Measurements from ENCODE around the gene PKD1L1. TPM values are rescaled to one million over a fixed set of nuclear protein-coding genes. Genes with fewer than 3 reads are reported as not detected.
A peak's percentile ranks its signal among the peaks of the same experiment; 100 is the strongest.

PKD1L1 gene
- total RNA-seq, 2 experiments from 2014 or later = 0.17 to 0.34 TPM

GRCh38 chr7:47973739-47974138 lies 25.5 kb upstream of the PKD1L1 start:
- H3K27me3 Mint-ChIP-seq = no peaks in the 10 kb centered on the region
- POLR2A ChIA-PET = no interaction called here
- no peak overlapping the region for H3K4me3 Mint-ChIP-seq
- H3K36me3 Mint-ChIP-seq = peaks cover 40% of the 10 kb centered on the region
- ATAC-seq (ENCODE audit: low read depth) (no peak), DNase-seq (no peak)
- no peak overlapping the region for H3K27ac Mint-ChIP-seq
- no peaks in the 10 kb centered on the region for H3K9me3 Mint-ChIP-seq
- peaks cover 22% of the 10 kb centered on the region for H3K4me1 Mint-ChIP-seq

- H3K4me3 Mint-ChIP-seq = no peak overlapping the region
- H3K9me3 Mint-ChIP-seq = no peaks in the 10 kb centered on the region
- peaks cover 13% of the 10 kb centered on the region for H3K4me1 Mint-ChIP-seq
- DNase-seq (no peak), ATAC-seq (ENCODE audit: low read depth) (no peak)
- peaks cover 30% of the 10 kb centered on the region for H3K36me3 Mint-ChIP-seq
- H3K27ac Mint-ChIP-seq = no peak overlapping the region
- H3K27me3 Mint-ChIP-seq = no peaks in the 10 kb centered on the region
- POLR2A ChIA-PET = interaction anchor here (0.6 kb wide), 1 partner anchor 143 kb away, joined by 3 read pairs; no protein-coding TSS in a partner anchor
Observed at GRCh38 chr7:47970761-47971160, 22.5 kb upstream of the PKD1L1 start.

- H3K4me1 Mint-ChIP-seq = peaks cover 14% of the 10 kb centered on the region
- DNase-seq (peak; percentile 44), ATAC-seq (ENCODE audit: low read depth) (peak; percentile 56)
- POLR2A ChIA-PET = interaction anchor here (0.6 to 0.7 kb wide), 3 partner anchors 132 to 622 kb away, joined by 3 read pairs; no protein-coding TSS in a partner anchor
- no peak overlapping the region for H3K27ac Mint-ChIP-seq
- no peak overlapping the region for H3K4me3 Mint-ChIP-seq
- no peaks in the 10 kb centered on the region for H3K27me3 Mint-ChIP-seq
- H3K9me3 Mint-ChIP-seq = no peaks in the 10 kb centered on the region
- H3K36me3 Mint-ChIP-seq = peaks cover 31% of the 10 kb centered on the region
Observed at GRCh38 chr7:47968847-47969774, 20.8 kb upstream of the PKD1L1 start.

- POLR2A ChIA-PET = no interaction called here
- Mint-ChIP-seq H3K27ac (no peak overlapping the region), H3K36me3 (peaks cover 29% of the 10 kb centered on the region), H3K27me3 (no peaks in the 10 kb centered on the region), H3K9me3 (no peaks in the 10 kb centered on the region), H3K4me3 (no peak overlapping the region), H3K4me1 (peaks cover 14% of the 10 kb centered on the region)
- ATAC-seq (ENCODE audit: low read depth) (no peak), DNase-seq (no peak)
Observed at GRCh38 chr7:47967708-47968107, 19.4 kb upstream of the PKD1L1 start.

- H3K4me3 Mint-ChIP-seq = no peak overlapping the region
- DNase-seq (no peak), ATAC-seq (ENCODE audit: low read depth) (no peak)
- H3K4me1 Mint-ChIP-seq = peaks cover 14% of the 10 kb centered on the region
- H3K27ac Mint-ChIP-seq = no peak overlapping the region
- no peaks in the 10 kb centered on the region for H3K27me3 Mint-ChIP-seq
- POLR2A ChIA-PET = no interaction called here
- peaks cover 33% of the 10 kb centered on the region for H3K36me3 Mint-ChIP-seq
- H3K9me3 Mint-ChIP-seq = no peaks in the 10 kb centered on the region
Observed at GRCh38 chr7:47967123-47967522, 18.9 kb upstream of the PKD1L1 start.

- no peaks in the 10 kb centered on the region for H3K9me3 Mint-ChIP-seq
- H3K27ac Mint-ChIP-seq = no peak overlapping the region
- no peaks in the 10 kb centered on the region for H3K27me3 Mint-ChIP-seq
- POLR2A ChIA-PET = no interaction called here
- ATAC-seq (ENCODE audit: low read depth) = no peak
- H3K4me3 Mint-ChIP-seq = no peak overlapping the region
- peaks cover 11% of the 10 kb centered on the region for H3K4me1 Mint-ChIP-seq
- DNase-seq = no peak
- peaks cover 47% of the 10 kb centered on the region for H3K36me3 Mint-ChIP-seq
Observed at GRCh38 chr7:47965456-47965855, 17.2 kb upstream of the PKD1L1 start.

- H3K36me3 Mint-ChIP-seq = peaks cover 52% of the 10 kb centered on the region
- POLR2A ChIA-PET = no interaction called here
- peaks cover 3% of the 10 kb centered on the region for H3K4me1 Mint-ChIP-seq
- H3K4me3 Mint-ChIP-seq = no peak overlapping the region
- no peak overlapping the region for H3K27ac Mint-ChIP-seq
- ATAC-seq (ENCODE audit: low read depth) (no peak), DNase-seq (no peak)
- peaks cover 2% of the 10 kb centered on the region for H3K9me3 Mint-ChIP-seq
- no peaks in the 10 kb centered on the region for H3K27me3 Mint-ChIP-seq
Observed at GRCh38 chr7:47962262-47962661, 14.0 kb upstream of the PKD1L1 start.

- H3K4me1 Mint-ChIP-seq = peaks cover 3% of the 10 kb centered on the region
- no peak for DNase-seq
- POLR2A ChIA-PET = no interaction called here
Observed at GRCh38 chr7:47957156-47957555, 8.9 kb upstream of the PKD1L1 start.

GRCh38 chr7:47956220-47956619 lies 8.0 kb upstream of the PKD1L1 start:
- ATAC-seq (ENCODE audit: low read depth) (no peak), DNase-seq (no peak)
- Mint-ChIP-seq H3K9me3 (peaks cover 2% of the 10 kb centered on the region), H3K4me3 (no peak overlapping the region), H3K36me3 (peaks cover 30% of the 10 kb centered on the region), H3K27ac (no peak overlapping the region), H3K27me3 (no peaks in the 10 kb centered on the region), H3K4me1 (peaks cover 3% of the 10 kb centered on the region)
- POLR2A ChIA-PET = no interaction called here

More at GRCh38 chr7:47957156-47957555, 8.9 kb upstream of the PKD1L1 start:
- ATAC-seq (ENCODE audit: low read depth) = no peak
- H3K4me3 Mint-ChIP-seq = no peak overlapping the region
- peaks cover 37% of the 10 kb centered on the region for H3K36me3 Mint-ChIP-seq
- peaks cover 2% of the 10 kb centered on the region for H3K9me3 Mint-ChIP-seq
- H3K27ac Mint-ChIP-seq = no peak overlapping the region
- H3K27me3 Mint-ChIP-seq = no peaks in the 10 kb centered on the region

GRCh38 chr7:47954231-47954911 lies 6.1 kb upstream of the PKD1L1 start:
- POLR2A ChIA-PET = no interaction called here
- H3K27me3 Mint-ChIP-seq = no peaks in the 10 kb centered on the region
- DNase-seq (no peak), ATAC-seq (ENCODE audit: low read depth) (no peak)
- peaks cover 3% of the 10 kb centered on the region for H3K4me1 Mint-ChIP-seq
- H3K27ac Mint-ChIP-seq = no peak overlapping the region
- H3K36me3 Mint-ChIP-seq = peaks cover 22% of the 10 kb centered on the region
- no peak overlapping the region for H3K4me3 Mint-ChIP-seq
- H3K9me3 Mint-ChIP-seq = peaks cover 2% of the 10 kb centered on the region

GRCh38 chr7:47953822-47954221 lies 5.6 kb upstream of the PKD1L1 start:
- ATAC-seq (ENCODE audit: low read depth) (no peak), DNase-seq (no peak)
- H3K27ac Mint-ChIP-seq = no peak overlapping the region
- peaks cover 3% of the 10 kb centered on the region for H3K4me1 Mint-ChIP-seq
- no peak overlapping the region for H3K4me3 Mint-ChIP-seq
- H3K36me3 Mint-ChIP-seq = peaks cover 22% of the 10 kb centered on the region
- no peaks in the 10 kb centered on the region for H3K27me3 Mint-ChIP-seq
- POLR2A ChIA-PET = no interaction called here
- H3K9me3 Mint-ChIP-seq = peaks cover 2% of the 10 kb centered on the region

GRCh38 chr7:47952224-47952623 lies 4.0 kb upstream of the PKD1L1 start:
- H3K27ac Mint-ChIP-seq = no peak overlapping the region
- POLR2A ChIA-PET = no interaction called here
- H3K27me3 Mint-ChIP-seq = no peaks in the 10 kb centered on the region
- peaks cover 12% of the 10 kb centered on the region for H3K36me3 Mint-ChIP-seq
- ATAC-seq (ENCODE audit: low read depth) (no peak), DNase-seq (no peak)
- no peaks in the 10 kb centered on the region for H3K9me3 Mint-ChIP-seq
- H3K4me3 Mint-ChIP-seq = no peak overlapping the region
- H3K4me1 Mint-ChIP-seq = peaks cover 3% of the 10 kb centered on the region

GRCh38 chr7:47951374-47951773 lies 3.1 kb upstream of the PKD1L1 start:
- Mint-ChIP-seq H3K4me1 (peaks cover 4% of the 10 kb centered on the region), H3K4me3 (no peak overlapping the region), H3K27ac (no peak overlapping the region), H3K9me3 (no peaks in the 10 kb centered on the region), H3K27me3 (no peaks in the 10 kb centered on the region), H3K36me3 (peaks cover 10% of the 10 kb centered on the region)
- POLR2A ChIA-PET = no interaction called here
- ATAC-seq (ENCODE audit: low read depth) (no peak), DNase-seq (no peak)

- H3K27me3 Mint-ChIP-seq = no peaks in the 10 kb centered on the region
- H3K4me1 Mint-ChIP-seq = peaks cover 5% of the 10 kb centered on the region
- DNase-seq (no peak), ATAC-seq (ENCODE audit: low read depth) (no peak)
- POLR2A ChIA-PET = no interaction called here
- H3K9me3 Mint-ChIP-seq = no peaks in the 10 kb centered on the region
- H3K36me3 Mint-ChIP-seq = peaks cover 10% of the 10 kb centered on the region
- H3K4me3 Mint-ChIP-seq = no peak overlapping the region
- H3K27ac Mint-ChIP-seq = no peak overlapping the region
Observed at GRCh38 chr7:47950714-47951113, 2.4 kb upstream of the PKD1L1 start.
